IPS-11a (cell line): ENCODE measurements around the gene AUH.

Source experiments
- H3K4me3 ChIP-seq: one replicate; pipeline ENCODE4 v1.5.1; 2013; ENCODE audit warnings: low read depth, low read length, control low read depth

Gene AUH

GRCh38 chr9:91255327-91255726 lies 106.4 kb downstream of the AUH start:
- no peak overlapping the region for H3K4me3 ChIP-seq

- H3K4me3 ChIP-seq: no peak overlapping the region
Measured at GRCh38 chr9:91253488-91253887, 108.2 kb downstream of the AUH start.

GRCh38 chr9:91248707-91249106 lies 113.0 kb downstream of the AUH start:
- H3K4me3 ChIP-seq: no peak overlapping the region

GRCh38 chr9:91247278-91247677 lies 114.4 kb downstream of the AUH start:
- no peak overlapping the region for H3K4me3 ChIP-seq

GRCh38 chr9:91246846-91247245 lies 114.9 kb downstream of the AUH start:
- no peak overlapping the region for H3K4me3 ChIP-seq

GRCh38 chr9:91245431-91246313 lies 116.0 kb downstream of the AUH start:
- no peak overlapping the region for H3K4me3 ChIP-seq

- H3K4me3 ChIP-seq: no peak overlapping the region
Measured at GRCh38 chr9:91243029-91243428, 118.7 kb downstream of the AUH start.

- no peak overlapping the region for H3K4me3 ChIP-seq
Measured at GRCh38 chr9:91241909-91242308, 119.8 kb downstream of the AUH start.

GRCh38 chr9:91240596-91241165 lies 121.0 kb downstream of the AUH start:
- no peak overlapping the region for H3K4me3 ChIP-seq

GRCh38 chr9:91239367-91240111 lies 122.2 kb downstream of the AUH start:
- H3K4me3 ChIP-seq: no peak overlapping the region

GRCh38 chr9:91234523-91234922 lies 127.2 kb downstream of the AUH start:
- H3K4me3 ChIP-seq: no peak overlapping the region

- no peak overlapping the region for H3K4me3 ChIP-seq
Measured at GRCh38 chr9:91231619-91232018, 130.1 kb downstream of the AUH start.

GRCh38 chr9:91223000-91223399 lies 138.7 kb downstream of the AUH start:
- H3K4me3 ChIP-seq: no peak overlapping the region

GRCh38 chr9:91222457-91222856 lies 139.3 kb downstream of the AUH start:
- H3K4me3 ChIP-seq: no peak overlapping the region

GRCh38 chr9:91221332-91221731 lies 140.4 kb downstream of the AUH start:
- no peak overlapping the region for H3K4me3 ChIP-seq

- no peak overlapping the region for H3K4me3 ChIP-seq
Measured at GRCh38 chr9:91220491-91221135, 141.1 kb downstream of the AUH start.

- no peak overlapping the region for H3K4me3 ChIP-seq
Measured at GRCh38 chr9:91220021-91220420, 141.7 kb downstream of the AUH start.

GRCh38 chr9:91219557-91219956 lies 142.2 kb downstream of the AUH start:
- no peak overlapping the region for H3K4me3 ChIP-seq

GRCh38 chr9:91217388-91217787 lies 144.3 kb downstream of the AUH start:
- no peak overlapping the region for H3K4me3 ChIP-seq

- no peak overlapping the region for H3K4me3 ChIP-seq
Measured at GRCh38 chr9:91214867-91215266, 146.9 kb downstream of the AUH start.

- no peak overlapping the region for H3K4me3 ChIP-seq
Measured at GRCh38 chr9:91214086-91214485, 147.6 kb downstream of the AUH start.
